K562 (cell line): ENCODE data around the gene IQCK. TPM values are rescaled to one million over a fixed set of nuclear protein-coding genes. Genes with fewer than 3 reads are reported as not detected.
A peak's percentile ranks its signal among the peaks of the same experiment; 100 is the strongest.

Source experiments
- EGR1 ChIP-seq: fragments of 450-650 bp; conservative IDR thresholded peaks from 2 replicates; pipeline ENCODE4 v1.6.1; 2017; ENCODE audit warnings: mild to moderate bottlenecking
- ESRRA ChIP-seq: fragments of 450-650 bp; IDR thresholded peaks from 2 replicates; pipeline ENCODE4 v1.6.1; 2014; ENCODE audit warnings: low read depth, mild to moderate bottlenecking, moderate library complexity, borderline replicate concordance
- FOXO4 ChIP-seq: fragments of 450-650 bp; formaldehyde crosslinking; IDR thresholded peaks from 2 replicates; pipeline ENCODE4 v1.4.0; 2020; ENCODE audit warnings: mild to moderate bottlenecking, moderate library complexity
- HDAC2 ChIP-seq: fragments of 450-650 bp; IDR thresholded peaks from 2 replicates; pipeline ENCODE4 v1.6.1; 2016; ENCODE audit warnings: mild to moderate bottlenecking
- MCM3 ChIP-seq: fragments of 450-650 bp; IDR thresholded peaks from 2 replicates; pipeline ENCODE4 v1.6.1; 2016
- MGA ChIP-seq: fragments of 450-650 bp; IDR thresholded peaks from 2 replicates; pipeline ENCODE4 v1.6.1; 2016; ENCODE audit warnings: mild to moderate bottlenecking, moderate library complexity
- NCOA2 ChIP-seq, 2 experiments: fragments of 450-650 bp; IDR thresholded peaks; 2 replicates each; pipeline ENCODE4 v1.6.1; 2018; ENCODE audit warnings: mild to moderate bottlenecking in 2 of 2, moderate library complexity in 1 of 2; ENCODE audit not compliant: partially characterized antibody in 2 of 2
- NFXL1 ChIP-seq: fragments of 450-650 bp; formaldehyde crosslinking; IDR thresholded peaks from 2 replicates; pipeline ENCODE4 v1.4.0; 2021; ENCODE audit warnings: mild to moderate bottlenecking
- SIN3A ChIP-seq, 2 experiments: fragments of 150-350 bp in 1 of 2; IDR thresholded peaks; 2 replicates each; pipeline ENCODE4 v1.6.1; 2011 to 2016; ENCODE audit warnings: borderline replicate concordance in 2 of 2, low read depth in 2 of 2, low read length in 2 of 2, mild to moderate bottlenecking in 2 of 2, moderate library complexity in 2 of 2; ENCODE audit not compliant: control insufficient read depth in 1 of 2
- TRIM25 ChIP-seq: fragments of 450-650 bp; IDR thresholded peaks from 2 replicates; pipeline ENCODE4 v1.7.0; 2016; ENCODE audit warnings: borderline replicate concordance
- U2AF1 ChIP-seq: fragments of 200-400 bp; formaldehyde crosslinking; optimal IDR thresholded peaks from 2 replicates; pipeline ENCODE3; 2017; ENCODE audit warnings: mild to moderate bottlenecking, low read depth, low read length, moderate library complexity
- polyA plus RNA-seq, 8 experiments: library from polyadenylated mRNA; depleted of rRNA in 4 of 8; stranded (reverse) in 5 of 8; unstranded in 3 of 8; fragments of >200 nt; fragmentation: Nextera tagmentation in 2 of 8; fragmentation: Illumina TruSeq in 1 of 8; extraction: Ambion mirVana in 2 of 8; extraction: Trizol in 1 of 8; gene quantifications; 2 replicates each; pipeline versions ENCODE4 v1.2.1 to v1.2.3, GENCODE V29; 2011 to 2014; ENCODE audit warnings: inconsistent platforms in 1 of 8, missing spikeins in 1 of 8
- total RNA-seq, 7 experiments: library from RNA; depleted of rRNA in 6 of 7; stranded (reverse); fragments of >200 nt in 6 of 7; fragmentation: Illumina TruSeq in 2 of 7; extraction: Trizol in 2 of 7; gene quantifications; 2 replicates each; pipeline versions ENCODE4 v1.2.1 to v1.2.3, GENCODE V29; 2011 to 2021; ENCODE audit warnings: low replicate concordance in 1 of 7
- TF ChIP-seq, protein P1 (sequence below), 2 experiments: fragments of 450-650 bp; conservative IDR thresholded peaks; 2 replicates each; pipeline ENCODE4 v1.6.1; 2017; ENCODE audit warnings: mild to moderate bottlenecking in 2 of 2, moderate library complexity in 2 of 2

Gene IQCK
- total and polyA plus RNA-seq, 9 of the 15 experiments (the other 6 are each of a cell fraction or from before 2014, with no cell fraction given) = 5.2 to 12.2 (median 7.3) TPM

DNA sequence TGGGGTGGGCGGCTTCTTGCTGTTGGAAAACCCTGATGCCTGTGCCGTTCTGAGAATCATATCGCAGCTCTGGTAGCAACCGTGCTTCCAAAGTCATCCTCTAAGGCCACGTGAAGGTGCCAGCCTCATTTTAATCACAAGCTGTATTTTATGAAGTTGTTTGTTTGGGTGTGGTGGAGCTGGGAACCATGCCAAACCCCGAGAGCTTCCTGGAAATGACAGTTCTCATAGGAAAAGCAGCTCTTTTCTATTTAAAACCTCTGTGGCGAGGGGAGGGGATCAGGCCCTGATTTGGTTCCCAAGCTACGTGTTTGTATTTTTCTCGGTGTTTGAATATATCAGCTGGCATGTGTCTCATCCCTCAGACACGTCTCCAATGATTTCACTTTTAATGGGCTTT, 21.7 kb upstream of the IQCK start (continued):
- no peak for TF ChIP-seq TRIM25
- no peak for TF ChIP-seq MCM3
- no peak for TF ChIP-seq U2AF1
- no peak for TF ChIP-seq NFXL1
- TF ChIP-seq HDAC2 = 0 out of 2 replicates have a peak, but pooled peaks have one; percentile 38
- TF ChIP-seq ESRRA = no peak
- no peak for TF ChIP-seq EGR1
- TF ChIP-seq MGA = no peak
- TF ChIP-seq, protein P1, sequence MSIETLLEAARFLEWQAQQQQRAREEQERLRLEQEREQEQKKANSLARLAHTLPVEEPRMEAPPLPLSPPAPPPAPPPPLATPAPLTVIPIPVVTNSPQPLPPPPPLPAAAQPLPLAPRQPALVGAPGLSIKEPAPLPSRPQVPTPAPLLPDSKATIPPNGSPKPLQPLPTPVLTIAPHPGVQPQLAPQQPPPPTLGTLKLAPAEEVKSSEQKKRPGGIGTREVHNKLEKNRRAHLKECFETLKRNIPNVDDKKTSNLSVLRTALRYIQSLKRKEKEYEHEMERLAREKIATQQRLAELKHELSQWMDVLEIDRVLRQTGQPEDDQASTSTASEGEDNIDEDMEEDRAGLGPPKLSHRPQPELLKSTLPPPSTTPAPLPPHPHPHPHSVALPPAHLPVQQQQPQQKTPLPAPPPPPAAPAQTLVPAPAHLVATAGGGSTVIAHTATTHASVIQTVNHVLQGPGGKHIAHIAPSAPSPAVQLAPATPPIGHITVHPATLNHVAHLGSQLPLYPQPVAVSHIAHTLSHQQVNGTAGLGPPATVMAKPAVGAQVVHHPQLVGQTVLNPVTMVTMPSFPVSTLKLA (conservative IDR thresholded peaks at IDR 0.05) = 0 out of 4 replicates have a peak, but pooled peaks of 1 of the 2 experiments have one; percentile 38
- no peak for TF ChIP-seq SIN3A (IDR thresholded peaks at IDR 0.05; ENCODE audit: borderline replicate concordance in 2 of 2, control insufficient read depth in 1 of 2, low read depth in 2 of 2, low read length in 2 of 2)
- TF ChIP-seq NCOA2 (IDR thresholded peaks at IDR 0.05; ENCODE audit: partially characterized antibody in 2 of 2) = no peak
- TF ChIP-seq FOXO4 (CRISPR knock-in tag) = no peak
